ENCODE data around the gene GNG8.

The GNG8 gene

DNA sequence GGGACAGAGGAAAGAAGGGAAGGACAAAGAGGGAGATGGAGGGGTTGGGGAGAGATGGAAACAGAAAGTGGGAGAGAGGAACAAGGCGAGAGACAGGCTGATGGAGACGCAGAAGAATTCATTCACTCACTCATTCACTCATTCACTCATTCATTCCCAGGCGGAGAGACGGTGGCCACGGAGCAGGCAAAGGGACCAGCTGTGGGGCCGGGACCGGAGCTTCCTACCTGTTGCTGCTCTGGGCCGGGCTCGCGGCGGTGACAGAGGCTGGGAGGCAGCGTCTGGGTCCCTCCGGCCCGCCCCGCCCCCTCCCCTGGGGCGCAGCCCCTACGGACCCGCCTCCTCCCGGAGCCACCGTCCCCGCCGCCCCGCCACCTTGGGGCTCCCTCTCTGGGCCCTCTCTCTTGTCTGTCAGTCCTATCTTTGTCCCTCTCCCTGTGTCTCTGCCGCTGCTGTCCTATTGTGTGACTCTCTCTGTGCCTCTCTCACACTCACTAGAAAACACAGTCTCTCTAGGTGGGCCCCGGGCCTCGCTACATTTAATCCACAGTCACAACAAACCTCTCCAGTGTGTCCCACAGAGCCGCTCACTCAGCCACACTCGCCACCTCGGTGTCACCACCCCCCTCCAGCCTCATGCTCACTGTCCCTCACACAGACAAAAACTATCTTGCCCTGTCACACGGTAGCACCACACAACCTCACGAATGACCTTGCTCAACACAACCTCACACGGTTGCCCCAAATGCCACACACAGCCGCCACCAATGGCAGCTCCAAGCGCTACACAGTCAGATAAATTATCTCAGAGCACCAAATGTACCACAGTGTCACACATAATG lies at the start of gene GNG8:
GNG8 (minus strand) TSS at position 283 of the 842 bp plus-strand sequence. CDS start 1,520 bp downstream, outside the sequence.
- H3K27me3 ChIP-seq (replicated peaks; ENCODE audit: control insufficient read depth, insufficient read depth, low read length) = peaks cover 8% of the 10 kb centered on the region
- peaks cover 19% of the 10 kb centered on the region for H3K4me1 ChIP-seq (ENCODE audit: control insufficient read depth, insufficient read depth, low read length)
- DNase-seq (ENCODE audit: low read depth) = no peak
- H3K9me3 ChIP-seq (ENCODE audit: control insufficient read depth, low read length) = no peaks in the 10 kb centered on the region
- no peak within 1 kb of the TSS for H3K9ac ChIP-seq (ENCODE audit: low read length)
- H3K36me3 ChIP-seq (ENCODE audit: control insufficient read depth, insufficient read depth, low read length, severe bottlenecking) = no peaks in the 10 kb centered on the region
- H3K4me3 ChIP-seq (ENCODE audit: low read length) = no peak within 1 kb of the TSS

DNA sequence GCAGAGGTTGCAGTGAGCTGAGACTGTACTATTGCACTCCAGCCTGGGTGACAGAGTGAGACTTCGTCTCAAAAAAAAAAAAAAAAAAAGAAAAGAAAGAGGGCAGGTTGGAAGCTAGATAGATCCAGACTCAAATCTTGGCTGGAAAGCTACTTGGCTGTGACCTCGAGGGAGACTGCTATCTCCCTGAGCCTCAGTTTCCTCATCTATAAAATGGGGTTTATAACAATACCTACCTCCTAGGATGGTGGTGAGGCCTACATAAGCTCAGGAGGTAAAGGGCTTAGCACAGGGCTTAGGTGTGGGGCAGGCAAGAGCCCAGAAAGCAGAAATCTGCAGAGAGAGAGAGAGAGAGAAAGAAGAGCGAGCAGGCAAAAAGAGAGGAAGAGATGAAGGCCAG lies 49.2 kb upstream of the GNG8 start:
- Histone ChIP-seq H3K4me1 (ENCODE audit: control insufficient read depth, insufficient read depth, low read length) (no peaks in the 10 kb centered on the region), H3K9ac (ENCODE audit: low read length) (no peak overlapping the region), H3K4me3 (ENCODE audit: low read length) (no peak overlapping the region), H3K36me3 (ENCODE audit: control insufficient read depth, insufficient read depth, low read length, severe bottlenecking) (peaks cover 43% of the 10 kb centered on the region), H3K9me3 (ENCODE audit: control insufficient read depth, low read length) (no peaks in the 10 kb centered on the region), H3K27me3 (replicated peaks; ENCODE audit: control insufficient read depth, insufficient read depth, low read length) (no peaks in the 10 kb centered on the region)
- DNase-seq (ENCODE audit: low read depth) = no peak

DNA sequence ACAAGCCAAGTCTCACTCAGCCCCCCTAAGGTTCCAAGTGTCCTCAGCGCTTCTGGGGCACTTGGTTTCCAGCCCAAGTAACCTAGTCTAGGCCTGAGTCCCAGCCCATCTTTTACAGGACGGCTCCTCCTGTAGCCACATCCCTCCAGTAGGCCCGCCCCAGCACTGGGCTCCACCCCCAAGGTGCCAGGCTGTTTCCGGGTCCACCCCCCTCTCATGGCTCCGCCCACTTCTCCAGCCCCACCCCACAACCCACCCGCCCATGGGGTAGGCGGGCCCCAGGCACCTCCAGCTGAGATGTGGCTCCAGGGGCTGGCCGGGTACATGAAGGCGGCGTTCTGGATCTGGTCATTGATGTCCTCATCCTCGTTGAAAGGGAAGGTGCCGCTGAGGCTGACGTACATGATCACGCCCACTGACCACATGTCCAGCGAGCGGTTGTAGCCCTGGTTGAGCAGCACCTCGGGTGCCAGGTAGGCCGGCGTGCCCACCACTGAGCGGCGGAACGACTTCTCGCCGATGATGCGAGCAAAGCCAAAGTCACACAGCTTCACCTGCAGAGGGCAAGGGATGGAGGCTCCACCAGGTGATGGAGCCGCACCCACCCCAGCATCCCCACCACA lies 42.2 kb upstream of the GNG8 start:
- no peak overlapping the region for H3K4me3 ChIP-seq (ENCODE audit: low read length)
- H3K9me3 ChIP-seq (ENCODE audit: control insufficient read depth, low read length) = no peaks in the 10 kb centered on the region
- H3K36me3 ChIP-seq (ENCODE audit: control insufficient read depth, insufficient read depth, low read length, severe bottlenecking) = peaks cover 44% of the 10 kb centered on the region
- no peak overlapping the region for H3K9ac ChIP-seq (ENCODE audit: low read length)
- no peaks in the 10 kb centered on the region for H3K4me1 ChIP-seq (ENCODE audit: control insufficient read depth, insufficient read depth, low read length)
- peak; percentile 15 for DNase-seq (ENCODE audit: low read depth)
- H3K27me3 ChIP-seq (replicated peaks; ENCODE audit: control insufficient read depth, insufficient read depth, low read length) = no peaks in the 10 kb centered on the region

DNA sequence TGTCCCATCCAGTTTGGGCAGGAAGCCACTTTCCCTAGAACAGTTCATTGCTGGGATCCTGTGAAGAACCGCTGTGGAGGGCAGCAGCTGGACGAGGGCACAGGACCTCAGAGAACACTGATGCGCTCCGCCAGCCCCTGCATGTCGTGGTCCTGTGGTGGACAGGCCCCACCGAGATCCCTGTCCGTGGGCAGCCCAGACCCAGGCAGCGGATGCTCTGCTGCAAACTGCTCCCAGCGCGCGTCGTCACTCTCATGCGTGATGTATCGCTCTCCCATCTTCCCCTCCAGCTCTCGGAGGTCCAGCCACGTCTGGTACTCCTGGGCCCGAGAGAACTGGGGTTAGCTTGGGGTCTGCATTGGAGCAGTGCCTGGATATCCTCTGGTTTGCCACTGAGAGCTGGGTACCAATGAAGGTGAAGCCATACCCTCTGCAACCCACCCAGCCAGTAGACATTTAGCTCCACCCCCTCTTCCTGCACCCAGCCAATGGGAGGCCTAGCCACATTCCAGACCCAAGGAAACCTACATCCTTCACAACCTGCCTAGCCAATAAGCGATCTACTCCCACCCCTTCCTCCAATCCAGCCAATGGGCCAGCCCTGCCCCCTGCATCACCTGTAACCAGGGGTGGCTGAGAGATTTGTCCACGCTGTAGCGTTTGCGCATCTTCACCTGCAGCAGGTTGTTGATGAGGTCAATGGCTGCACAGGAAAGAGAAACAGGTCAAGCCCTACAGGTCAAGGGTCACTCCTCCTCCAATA lies 38.6 kb upstream of the GNG8 start:
- Histone ChIP-seq H3K4me3 (ENCODE audit: low read length) (no peak overlapping the region), H3K27me3 (replicated peaks; ENCODE audit: control insufficient read depth, insufficient read depth, low read length) (no peaks in the 10 kb centered on the region), H3K36me3 (ENCODE audit: control insufficient read depth, insufficient read depth, low read length, severe bottlenecking) (peaks cover 39% of the 10 kb centered on the region), H3K9ac (ENCODE audit: low read length) (no peak overlapping the region), H3K4me1 (ENCODE audit: control insufficient read depth, insufficient read depth, low read length) (no peaks in the 10 kb centered on the region), H3K9me3 (ENCODE audit: control insufficient read depth, low read length) (no peaks in the 10 kb centered on the region)
- DNase-seq (ENCODE audit: low read depth) = no peak

DNA sequence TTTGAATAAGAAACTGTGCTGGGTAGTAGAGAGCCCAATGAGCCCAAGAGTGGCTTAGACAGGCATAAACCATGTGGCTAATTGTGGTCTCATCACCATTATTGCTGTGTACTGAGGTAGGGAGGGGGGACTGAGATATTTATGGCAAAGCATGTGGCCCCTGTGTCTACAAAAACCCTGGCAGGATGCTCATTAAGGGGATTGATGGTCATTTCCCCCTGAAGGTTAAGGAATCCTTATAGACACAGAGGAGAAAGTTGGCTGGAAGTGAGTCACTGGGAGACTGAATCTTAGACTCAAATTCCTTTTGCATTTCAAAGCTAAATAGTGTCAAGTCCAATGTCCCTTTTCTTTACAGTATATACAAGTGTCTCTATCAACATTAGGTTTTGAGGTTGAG lies 34.8 kb upstream of the GNG8 start:
- peaks cover 21% of the 10 kb centered on the region for H3K36me3 ChIP-seq (ENCODE audit: control insufficient read depth, insufficient read depth, low read length, severe bottlenecking)
- no peaks in the 10 kb centered on the region for H3K4me1 ChIP-seq (ENCODE audit: control insufficient read depth, insufficient read depth, low read length)
- H3K27me3 ChIP-seq (replicated peaks; ENCODE audit: control insufficient read depth, insufficient read depth, low read length) = no peaks in the 10 kb centered on the region
- DNase-seq (ENCODE audit: low read depth) = peak; percentile 31
- no peak overlapping the region for H3K9ac ChIP-seq (ENCODE audit: low read length)
- H3K4me3 ChIP-seq (ENCODE audit: low read length) = no peak overlapping the region
- no peaks in the 10 kb centered on the region for H3K9me3 ChIP-seq (ENCODE audit: control insufficient read depth, low read length)

DNA sequence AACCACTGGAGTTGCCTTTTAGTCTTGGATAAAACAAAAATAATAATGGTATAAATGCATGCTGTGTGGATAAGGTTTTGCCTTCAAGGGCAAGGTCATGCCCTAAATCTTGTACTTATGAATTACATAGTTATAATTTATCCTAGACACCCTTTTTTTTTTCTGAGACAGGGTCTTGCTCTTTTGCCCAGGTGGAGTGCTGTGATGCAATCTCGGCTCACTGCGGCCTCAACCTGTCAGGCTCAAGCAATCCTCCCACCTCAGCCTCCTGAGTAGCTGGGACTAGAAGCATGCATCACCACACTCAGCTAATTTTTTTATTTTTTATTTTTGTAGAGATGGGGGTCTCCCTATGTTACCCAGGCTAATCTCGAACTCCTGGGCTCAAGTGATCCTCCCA lies 32.7 kb upstream of the GNG8 start:
- Histone ChIP-seq H3K9ac (ENCODE audit: low read length) (no peak overlapping the region), H3K36me3 (ENCODE audit: control insufficient read depth, insufficient read depth, low read length, severe bottlenecking) (peaks cover 7% of the 10 kb centered on the region), H3K9me3 (ENCODE audit: control insufficient read depth, low read length) (no peaks in the 10 kb centered on the region), H3K27me3 (replicated peaks; ENCODE audit: control insufficient read depth, insufficient read depth, low read length) (peaks cover 5% of the 10 kb centered on the region), H3K4me3 (ENCODE audit: low read length) (no peak overlapping the region), H3K4me1 (ENCODE audit: control insufficient read depth, insufficient read depth, low read length) (no peaks in the 10 kb centered on the region)
- no peak for DNase-seq (ENCODE audit: low read depth)

DNA sequence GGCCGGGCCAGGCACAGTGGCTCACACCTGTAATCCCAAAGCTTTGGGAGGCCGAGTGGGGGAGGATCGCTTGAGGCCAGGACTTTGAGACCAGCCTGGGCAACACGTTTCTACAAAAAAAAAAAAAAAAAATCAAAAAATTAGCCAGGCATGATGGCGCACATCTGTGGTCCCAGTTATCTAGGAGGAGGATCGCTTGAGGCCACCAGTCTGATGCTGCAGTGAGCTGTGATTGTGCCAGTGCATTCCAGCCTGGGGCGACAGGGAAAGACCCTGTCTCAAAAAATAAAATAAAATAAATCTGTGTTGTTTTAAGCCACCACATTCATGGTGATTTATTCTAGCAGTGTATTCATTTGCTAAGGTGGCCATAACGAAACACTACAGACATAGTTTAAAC lies 29.1 kb upstream of the GNG8 start:
- H3K9me3 ChIP-seq (ENCODE audit: control insufficient read depth, low read length) = no peaks in the 10 kb centered on the region
- H3K4me1 ChIP-seq (ENCODE audit: control insufficient read depth, insufficient read depth, low read length) = peaks cover 18% of the 10 kb centered on the region
- DNase-seq (ENCODE audit: low read depth) = no peak
- H3K27me3 ChIP-seq (replicated peaks; ENCODE audit: control insufficient read depth, insufficient read depth, low read length) = peaks cover 5% of the 10 kb centered on the region
- H3K9ac ChIP-seq (ENCODE audit: low read length) = no peak overlapping the region
- no peaks in the 10 kb centered on the region for H3K36me3 ChIP-seq (ENCODE audit: control insufficient read depth, insufficient read depth, low read length, severe bottlenecking)
- no peak overlapping the region for H3K4me3 ChIP-seq (ENCODE audit: low read length)

DNA sequence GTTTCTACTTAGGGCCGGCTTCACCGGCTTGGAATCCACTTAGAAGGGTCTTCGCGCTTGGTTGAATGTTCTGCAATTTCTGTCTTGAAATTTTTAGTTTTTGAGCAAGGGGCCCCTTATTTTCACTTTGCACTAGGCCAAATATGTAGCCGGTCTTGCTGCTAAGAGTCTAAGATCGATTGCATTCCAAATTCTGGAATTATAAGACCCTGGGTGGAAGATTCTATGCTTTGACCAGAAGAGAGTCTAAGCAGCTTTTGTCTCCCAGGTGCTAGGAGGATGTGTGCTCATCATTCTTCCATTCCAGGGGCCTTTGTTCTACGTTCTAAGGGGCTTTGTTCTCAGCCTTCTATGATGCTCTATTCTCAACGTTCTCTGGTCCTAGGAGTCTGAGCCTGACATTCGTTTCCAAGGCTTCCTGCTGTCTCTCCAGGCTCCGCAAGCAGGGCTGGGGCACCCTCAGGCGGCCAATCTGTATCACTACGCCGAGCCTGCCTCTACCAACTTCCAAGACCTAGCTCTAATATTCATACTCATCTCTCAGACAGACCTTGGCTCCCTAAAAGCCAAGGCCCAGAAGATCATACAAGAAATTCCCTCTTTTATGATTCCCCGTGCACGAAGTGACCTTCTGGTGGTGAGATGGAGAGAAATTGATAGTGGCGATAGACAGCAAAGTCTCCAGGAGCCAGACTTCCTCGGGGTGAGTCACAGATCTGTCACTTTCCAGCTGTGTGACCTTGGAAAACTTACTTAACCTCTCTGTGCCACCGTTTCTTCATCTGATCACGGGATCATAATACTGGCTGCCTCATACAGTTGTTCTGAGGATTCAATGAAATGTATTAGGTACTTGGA lies 26.0 kb upstream of the GNG8 start:
- Histone ChIP-seq H3K9me3 (ENCODE audit: control insufficient read depth, low read length) (no peaks in the 10 kb centered on the region), H3K36me3 (ENCODE audit: control insufficient read depth, insufficient read depth, low read length, severe bottlenecking) (no peaks in the 10 kb centered on the region), H3K27me3 (replicated peaks; ENCODE audit: control insufficient read depth, insufficient read depth, low read length) (peaks cover 5% of the 10 kb centered on the region), H3K9ac (ENCODE audit: low read length) (peak overlapping the region; percentile 73), H3K4me1 (ENCODE audit: control insufficient read depth, insufficient read depth, low read length) (peaks cover 27% of the 10 kb centered on the region), H3K4me3 (ENCODE audit: low read length) (peak overlapping the region; percentile 79)
- peak; percentile 96 for DNase-seq (ENCODE audit: low read depth)

DNA sequence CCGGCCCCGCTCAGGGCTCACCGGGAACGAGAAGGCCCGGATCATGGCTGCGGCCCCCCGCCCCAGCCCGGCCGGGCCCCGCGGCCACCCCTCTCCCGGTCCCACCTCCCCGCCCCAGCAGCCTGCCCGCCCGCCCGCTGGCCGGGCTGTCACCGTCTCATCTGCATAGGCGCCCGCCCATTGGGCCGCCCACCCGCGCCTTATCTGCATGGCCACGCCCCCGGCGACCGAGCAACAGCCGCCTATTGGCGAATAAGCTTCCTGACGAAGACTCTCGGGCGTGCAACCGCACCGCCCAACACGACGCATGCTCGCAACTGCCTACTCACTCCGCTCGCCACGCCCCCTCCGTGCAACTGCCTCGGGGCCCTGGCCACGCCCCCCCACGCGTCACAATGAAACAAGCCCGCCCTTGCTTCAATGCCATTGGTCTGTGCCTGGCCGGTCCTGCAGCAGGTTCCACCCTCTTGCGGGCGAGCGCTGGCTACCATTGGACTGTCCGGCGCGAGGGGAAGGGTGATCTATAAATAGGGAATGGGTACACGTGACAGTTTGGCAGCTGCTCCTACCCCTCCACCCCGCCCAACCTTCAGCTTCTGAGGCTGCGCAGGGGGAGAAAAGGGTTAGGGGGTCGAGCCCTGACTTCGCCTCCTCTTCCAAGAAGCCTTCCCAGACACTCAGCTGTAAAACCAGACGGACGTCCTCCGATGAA lies 25.2 kb upstream of the GNG8 start, which contains the start of gene DACT3:
DACT3 (minus strand) TSS at position 163 of the 712 bp plus-strand sequence; CDS start at position 45, 118 bp downstream.
- no peaks in the 10 kb centered on the region for H3K36me3 ChIP-seq (ENCODE audit: control insufficient read depth, insufficient read depth, low read length, severe bottlenecking)
- peak within 1 kb of the TSS; percentile 79 for H3K9ac ChIP-seq (ENCODE audit: low read length)
- DNase-seq (ENCODE audit: low read depth) = peak; percentile 100
- peaks cover 5% of the 10 kb centered on the region for H3K27me3 ChIP-seq (replicated peaks; ENCODE audit: control insufficient read depth, insufficient read depth, low read length)
- H3K4me1 ChIP-seq (ENCODE audit: control insufficient read depth, insufficient read depth, low read length) = peaks cover 27% of the 10 kb centered on the region
- H3K4me3 ChIP-seq (ENCODE audit: low read length) = peak within 1 kb of the TSS; percentile 85
- no peaks in the 10 kb centered on the region for H3K9me3 ChIP-seq (ENCODE audit: control insufficient read depth, low read length)

DNA sequence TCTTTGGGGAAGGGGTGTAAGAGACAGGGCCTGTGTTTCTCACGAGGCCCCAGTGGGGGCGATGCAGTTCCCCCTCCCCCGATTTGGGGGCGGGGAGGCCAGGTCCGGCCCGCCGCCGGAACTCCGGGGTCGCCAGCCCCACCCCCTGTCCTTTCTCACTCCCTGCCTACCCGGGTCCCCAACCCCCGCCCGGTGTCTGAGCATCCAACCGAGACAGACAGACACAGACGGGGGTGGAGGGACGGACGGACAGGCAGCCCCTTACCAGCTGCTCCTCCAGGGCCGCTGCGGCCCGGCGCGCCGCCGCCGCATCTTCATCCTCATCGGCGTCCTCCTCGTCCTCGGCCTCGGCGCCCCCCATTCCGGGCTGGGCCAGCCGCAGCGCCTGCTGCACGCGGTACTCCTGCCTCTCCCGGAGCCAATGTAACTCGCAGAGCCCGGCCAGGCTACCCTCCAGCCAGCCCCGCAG lies 24.6 kb upstream of the GNG8 start:
- Histone ChIP-seq H3K9me3 (ENCODE audit: control insufficient read depth, low read length) (no peaks in the 10 kb centered on the region), H3K36me3 (ENCODE audit: control insufficient read depth, insufficient read depth, low read length, severe bottlenecking) (no peaks in the 10 kb centered on the region), H3K27me3 (replicated peaks; ENCODE audit: control insufficient read depth, insufficient read depth, low read length) (peaks cover 5% of the 10 kb centered on the region), H3K4me3 (ENCODE audit: low read length) (peak overlapping the region; percentile 85), H3K9ac (ENCODE audit: low read length) (peak overlapping the region; percentile 79), H3K4me1 (ENCODE audit: control insufficient read depth, insufficient read depth, low read length) (peaks cover 27% of the 10 kb centered on the region)
- no peak for DNase-seq (ENCODE audit: low read depth)
